ENCODE results near the gene RAI1. TPM values are rescaled to one million over a fixed set of nuclear protein-coding genes. Genes with fewer than 3 reads are reported as not detected.

Gene RAI1
- total and polyA plus RNA-seq, 10 of the 15 experiments (the other 5 are each of a cell fraction or from before 2014, with no cell fraction given): 0.66 to 37.7 (median 6.0) TPM

DNA sequence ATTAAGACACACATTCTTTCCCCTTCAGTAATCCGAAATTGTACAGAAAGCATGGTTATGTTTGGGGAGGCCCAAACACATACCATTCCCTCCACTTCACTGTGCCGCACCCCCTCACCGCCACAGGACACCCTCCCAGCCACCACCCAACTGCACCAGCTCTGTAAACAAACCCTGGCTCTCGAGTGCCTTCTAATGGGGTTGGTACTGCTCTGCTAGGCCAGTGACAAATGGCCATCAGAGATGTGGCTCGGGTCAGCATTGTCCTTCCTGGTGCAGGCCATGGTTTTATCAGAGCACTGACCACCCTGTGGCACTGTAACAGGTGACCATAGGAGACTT lies 179.5 kb downstream of the RAI1 start:
- no peak for DNase-seq (ENCODE audit: low read depth, low spot score)
- SMC1A ChIA-PET (ENCODE audit: uncharacterized antibody, unreplicated experiment): interaction anchor here (0.8 to 3.8 kb wide), 8 partner anchors 9 to 188 kb away, joined by 3 to 22 read pairs (median 3); no protein-coding TSS in a partner anchor
- TF ChIP-seq, protein P1, sequence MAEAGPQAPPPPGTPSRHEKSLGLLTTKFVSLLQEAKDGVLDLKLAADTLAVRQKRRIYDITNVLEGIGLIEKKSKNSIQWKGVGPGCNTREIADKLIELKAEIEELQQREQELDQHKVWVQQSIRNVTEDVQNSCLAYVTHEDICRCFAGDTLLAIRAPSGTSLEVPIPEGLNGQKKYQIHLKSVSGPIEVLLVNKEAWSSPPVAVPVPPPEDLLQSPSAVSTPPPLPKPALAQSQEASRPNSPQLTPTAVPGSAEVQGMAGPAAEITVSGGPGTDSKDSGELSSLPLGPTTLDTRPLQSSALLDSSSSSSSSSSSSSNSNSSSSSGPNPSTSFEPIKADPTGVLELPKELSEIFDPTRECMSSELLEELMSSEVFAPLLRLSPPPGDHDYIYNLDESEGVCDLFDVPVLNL (IDR thresholded peaks at IDR 0.05; ENCODE audit: low read depth, low read length): no peak
- TF ChIP-seq, protein P2, sequence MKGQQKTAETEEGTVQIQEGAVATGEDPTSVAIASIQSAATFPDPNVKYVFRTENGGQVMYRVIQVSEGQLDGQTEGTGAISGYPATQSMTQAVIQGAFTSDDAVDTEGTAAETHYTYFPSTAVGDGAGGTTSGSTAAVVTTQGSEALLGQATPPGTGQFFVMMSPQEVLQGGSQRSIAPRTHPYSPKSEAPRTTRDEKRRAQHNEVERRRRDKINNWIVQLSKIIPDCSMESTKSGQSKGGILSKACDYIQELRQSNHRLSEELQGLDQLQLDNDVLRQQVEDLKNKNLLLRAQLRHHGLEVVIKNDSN (IDR thresholded peaks at IDR 0.05; ENCODE audit: borderline replicate concordance, extremely low read length, insufficient read depth, low read depth, low read length): no peak
- no peak for TF ChIP-seq CBX5 (IDR thresholded peaks at IDR 0.05; ENCODE audit: low read depth)
- TF ChIP-seq, protein P3, sequence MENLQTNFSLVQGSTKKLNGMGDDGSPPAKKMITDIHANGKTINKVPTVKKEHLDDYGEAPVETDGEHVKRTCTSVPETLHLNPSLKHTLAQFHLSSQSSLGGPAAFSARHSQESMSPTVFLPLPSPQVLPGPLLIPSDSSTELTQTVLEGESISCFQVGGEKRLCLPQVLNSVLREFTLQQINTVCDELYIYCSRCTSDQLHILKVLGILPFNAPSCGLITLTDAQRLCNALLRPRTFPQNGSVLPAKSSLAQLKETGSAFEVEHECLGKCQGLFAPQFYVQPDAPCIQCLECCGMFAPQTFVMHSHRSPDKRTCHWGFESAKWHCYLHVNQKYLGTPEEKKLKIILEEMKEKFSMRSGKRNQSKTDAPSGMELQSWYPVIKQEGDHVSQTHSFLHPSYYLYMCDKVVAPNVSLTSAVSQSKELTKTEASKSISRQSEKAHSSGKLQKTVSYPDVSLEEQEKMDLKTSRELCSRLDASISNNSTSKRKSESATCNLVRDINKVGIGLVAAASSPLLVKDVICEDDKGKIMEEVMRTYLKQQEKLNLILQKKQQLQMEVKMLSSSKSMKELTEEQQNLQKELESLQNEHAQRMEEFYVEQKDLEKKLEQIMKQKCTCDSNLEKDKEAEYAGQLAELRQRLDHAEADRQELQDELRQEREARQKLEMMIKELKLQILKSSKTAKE (IDR thresholded peaks at IDR 0.05; ENCODE audit: low read depth, poor library complexity, severe bottlenecking): no peak
- TF ChIP-seq, protein P4, sequence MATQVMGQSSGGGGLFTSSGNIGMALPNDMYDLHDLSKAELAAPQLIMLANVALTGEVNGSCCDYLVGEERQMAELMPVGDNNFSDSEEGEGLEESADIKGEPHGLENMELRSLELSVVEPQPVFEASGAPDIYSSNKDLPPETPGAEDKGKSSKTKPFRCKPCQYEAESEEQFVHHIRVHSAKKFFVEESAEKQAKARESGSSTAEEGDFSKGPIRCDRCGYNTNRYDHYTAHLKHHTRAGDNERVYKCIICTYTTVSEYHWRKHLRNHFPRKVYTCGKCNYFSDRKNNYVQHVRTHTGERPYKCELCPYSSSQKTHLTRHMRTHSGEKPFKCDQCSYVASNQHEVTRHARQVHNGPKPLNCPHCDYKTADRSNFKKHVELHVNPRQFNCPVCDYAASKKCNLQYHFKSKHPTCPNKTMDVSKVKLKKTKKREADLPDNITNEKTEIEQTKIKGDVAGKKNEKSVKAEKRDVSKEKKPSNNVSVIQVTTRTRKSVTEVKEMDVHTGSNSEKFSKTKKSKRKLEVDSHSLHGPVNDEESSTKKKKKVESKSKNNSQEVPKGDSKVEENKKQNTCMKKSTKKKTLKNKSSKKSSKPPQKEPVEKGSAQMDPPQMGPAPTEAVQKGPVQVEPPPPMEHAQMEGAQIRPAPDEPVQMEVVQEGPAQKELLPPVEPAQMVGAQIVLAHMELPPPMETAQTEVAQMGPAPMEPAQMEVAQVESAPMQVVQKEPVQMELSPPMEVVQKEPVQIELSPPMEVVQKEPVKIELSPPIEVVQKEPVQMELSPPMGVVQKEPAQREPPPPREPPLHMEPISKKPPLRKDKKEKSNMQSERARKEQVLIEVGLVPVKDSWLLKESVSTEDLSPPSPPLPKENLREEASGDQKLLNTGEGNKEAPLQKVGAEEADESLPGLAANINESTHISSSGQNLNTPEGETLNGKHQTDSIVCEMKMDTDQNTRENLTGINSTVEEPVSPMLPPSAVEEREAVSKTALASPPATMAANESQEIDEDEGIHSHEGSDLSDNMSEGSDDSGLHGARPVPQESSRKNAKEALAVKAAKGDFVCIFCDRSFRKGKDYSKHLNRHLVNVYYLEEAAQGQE (IDR thresholded peaks at IDR 0.05; ENCODE audit: low read depth, low read length): no peak
- no peak for TF ChIP-seq EP300 (IDR thresholded peaks at IDR 0.05; ENCODE audit: borderline replicate concordance in 1 of 2, control insufficient read depth in 1 of 2, low read depth in 2 of 2, low read length in 2 of 2)
- no peak for TF ChIP-seq EGR1 (IDR thresholded peaks at IDR 0.05; ENCODE audit: borderline replicate concordance in 1 of 2, low read depth in 2 of 2, low read length in 2 of 2)
- TF ChIP-seq NFYB (IDR thresholded peaks at IDR 0.05; ENCODE audit: insufficient read depth, low read depth, low read length): no peak
- no peaks in the 10 kb centered on the region for H3K36me3 ChIP-seq (ENCODE audit: control insufficient read depth in 2 of 2, insufficient read depth in 2 of 2, low read length in 1 of 2)
- no peak overlapping the region for H3K4me3 ChIP-seq
- H2AFZ ChIP-seq (ENCODE audit: control insufficient read depth, low read depth, low read length): no peak overlapping the region
- no peak overlapping the region for H3K4me2 ChIP-seq (ENCODE audit: control insufficient read depth, insufficient read depth)
- no peaks in the 10 kb centered on the region for H3K4me1 ChIP-seq (ENCODE audit: control insufficient read depth, insufficient read depth, low read length)
- no peak for FAIRE-seq
- no peak for ATAC-seq
- H4K20me1 ChIP-seq (ENCODE audit: control insufficient read depth, insufficient read depth): no peaks in the 10 kb centered on the region; the same call in 1 of the 2 replicates
- intact Hi-C loops (cut with micrococcal nuclease; ENCODE audit: unreplicated experiment): loop anchor here (1.0 to 5.0 kb wide), 4 partner anchors 48 to 179 kb away; partner anchors contain the start of gene RAI1
- no peaks in the 10 kb centered on the region for H3K79me2 ChIP-seq (ENCODE audit: control insufficient read depth, insufficient read depth, low read length)
- POLR2A ChIA-PET: no interaction called here
- 39% methylated on average over 5 of the region's 5 CpGs for WGBS (ENCODE audit: insufficient coverage, insufficient replicate concordance, low lambda C conversion rate, missing lambda C conversion rate)
- no peak overlapping the region for H3K9ac ChIP-seq (ENCODE audit: control insufficient read depth, insufficient read depth, low read length)
- RAD21 ChIA-PET (ENCODE audit: unreplicated experiment): interaction anchor here (1.2 to 2.5 kb wide), 9 partner anchors 40 to 180 kb away, joined by 3 to 14 read pairs (median 6); no protein-coding TSS in a partner anchor
- H3K27ac ChIP-seq (ENCODE audit: control insufficient read depth, insufficient read depth): no peak overlapping the region
- CTCF ChIA-PET: interaction anchor here (0.6 to 10.6 kb wide), 13 partner anchors 12 to 181 kb away, joined by 3 to 86 read pairs (median 7); no protein-coding TSS in a partner anchor
- no TSS peak for BruUV-seq (replicated peaks)
- H3K9me3 ChIP-seq (replicated peaks; ENCODE audit: control insufficient read depth, insufficient read depth, low read length): no peaks in the 10 kb centered on the region
- H3K27me3 ChIP-seq (replicated peaks in 1 of 2; ENCODE audit: control insufficient read depth in 2 of 2, insufficient read depth in 2 of 2, low read length in 1 of 2): no peaks in the 10 kb centered on the region
- in situ Hi-C loops (cut with MboI): loop anchor here (5.0 to 10.0 kb wide), 3 partner anchors 48 to 506 kb away; no protein-coding TSS in a partner anchor
